Psoas muscle (tissue), 8 donors: Measurements from ENCODE around the gene GAS2L2. TPM values are rescaled to one million over a fixed set of nuclear protein-coding genes. Genes with fewer than 3 reads are reported as not detected.
"Not testable (repeated sequence)": the region's sequence is repeated elsewhere in the genome, so short reads cannot be mapped to it uniquely, and the experiment has no call there.

Experiments
- ATAC-seq, 4 donors: fragments of 200-7000 bp; cut with Tn5 transposase; one replicate each; pipeline ENCODE4 v1.9.1; 2020; ENCODE audit warnings: moderate library complexity in 3 of 4, mild to moderate bottlenecking in 2 of 4
- DNase-seq, 2 donors: peaks; one replicate each; pipeline ENCODE4 v3.0.0-alpha.2; 2020
- H3K27ac ChIP-seq: fragments of 200-600 bp; one replicate; pipeline ENCODE4 v1.8.0; 2022
- H3K27me3 ChIP-seq, 3 donors: fragments of 200-600 bp in 1 of 3; one replicate each; pipeline versions ENCODE4 v1.6.1 to v1.8.0; 2013 to 2022; ENCODE audit warnings: low read length in 2 of 3, mild to moderate bottlenecking in 2 of 3, moderate library complexity in 1 of 3; ENCODE audit not compliant: insufficient read depth in 3 of 3
- H3K36me3 ChIP-seq, 2 donors: fragments of 200-600 bp in 1 of 2; one replicate each; pipeline versions ENCODE4 v1.6.1 to v1.8.0; 2013 to 2022; ENCODE audit warnings: low read depth in 1 of 2, mild to moderate bottlenecking in 1 of 2, moderate library complexity in 1 of 2; ENCODE audit not compliant: insufficient read depth in 1 of 2
- H3K4me1 ChIP-seq: fragments of 200-600 bp; one replicate; pipeline ENCODE4 v1.8.0; 2022
- H3K4me3 ChIP-seq: fragments of 200-600 bp; one replicate; pipeline ENCODE4 v1.8.0; 2022; ENCODE audit warnings: mild to moderate bottlenecking
- H3K9me3 ChIP-seq: fragments of 200-600 bp; one replicate; pipeline ENCODE4 v1.8.0; 2022
- WGBS, 3 donors: extraction: QIAGEN DNeasy Blood & Tissue Kit; methylation state at CpG; one replicate each; pipeline versions ENCODE4 v1.1.6 to v1.1.7; 2013; 5-methylcytosine and 5-hydroxymethylcytosine counted together
- intact Hi-C, 2 donors: fragments of 100-400 bp; cut with DNase I; formaldehyde crosslinking; loops; one replicate each; pipeline versions ENCODE4 v1.11.0 to v1.14.2; 2022
- polyA plus RNA-seq, 3 donors: library from polyadenylated mRNA; stranded (reverse); fragments of 200-250 nt; gene quantifications; one replicate each; pipeline ENCODE4 v1.2.3, GENCODE V29; 2013
- total RNA-seq, 4 donors: library from RNA; stranded (reverse); fragmentation: NEBNext Ultra II Directional in 2 of 4; extraction: Animal tissue kit (Norgen Biotek cat#: 25700) in 2 of 4; gene quantifications; one replicate each; pipeline versions ENCODE4 v1.2.1 to v1.2.4, GENCODE V29; 2021 to 2023
- TF ChIP-seq, protein P1 (sequence below): fragments of 200-600 bp; IDR thresholded peaks from one replicate; pipeline ENCODE4 v1.8.0; 2022; ENCODE audit warnings: antibody characterized with exemption
- donor health status: healthy with polysubstance abuse.
- donor health status: DM: no; HTN: no; CAD: no; lungs with moderate emphysema.
- donor health status: Bipolar disorder and iron deficiency.
- donor health status: healthy.
- donor health status: DM: yes; HTN: yes; CAD: no.
- donor health status: DM: no; HTN: no; CAD: no.
- donor health status: DM: no; HTN: no; CAD: no.
- donor health status: DM: yes; HTN: yes; CAD: no.

The GAS2L2 gene
- total and polyA plus RNA-seq, 7 donors = 0.04 to 0.27 (median 0.13) TPM; not detected in 1

DNA sequence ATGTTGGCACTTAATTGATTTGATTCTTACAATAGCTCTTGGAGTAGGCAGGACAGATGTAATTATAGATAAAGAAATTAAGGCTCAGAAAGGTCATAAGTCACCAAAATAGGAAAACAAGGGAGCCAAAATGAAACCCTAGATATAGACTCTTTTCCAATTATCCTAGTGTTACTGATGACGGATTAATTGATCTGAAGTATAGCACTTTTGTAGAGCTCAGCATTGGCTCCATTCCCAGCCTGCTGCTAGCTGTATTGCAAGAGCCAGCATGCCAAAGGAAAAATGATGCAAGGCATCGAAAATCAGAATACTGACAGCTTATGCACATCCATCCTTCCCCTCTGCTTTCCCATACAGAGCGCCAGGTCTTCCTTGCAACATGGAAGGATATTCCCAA, 43.2 kb downstream of the GAS2L2 start:
- no peak for ATAC-seq
- no peak for DNase-seq
- peaks cover 3 to 18% of the 10 kb centered on the region in 2 donors for H3K36me3 ChIP-seq
- peak overlapping the region; percentile 46 for H3K27ac ChIP-seq
- H3K4me1 ChIP-seq = peaks cover 50% of the 10 kb centered on the region
- H3K27me3 ChIP-seq = no peaks in the 10 kb centered on the region
- H3K9me3 ChIP-seq = no peaks in the 10 kb centered on the region
- TF ChIP-seq, protein P1, sequence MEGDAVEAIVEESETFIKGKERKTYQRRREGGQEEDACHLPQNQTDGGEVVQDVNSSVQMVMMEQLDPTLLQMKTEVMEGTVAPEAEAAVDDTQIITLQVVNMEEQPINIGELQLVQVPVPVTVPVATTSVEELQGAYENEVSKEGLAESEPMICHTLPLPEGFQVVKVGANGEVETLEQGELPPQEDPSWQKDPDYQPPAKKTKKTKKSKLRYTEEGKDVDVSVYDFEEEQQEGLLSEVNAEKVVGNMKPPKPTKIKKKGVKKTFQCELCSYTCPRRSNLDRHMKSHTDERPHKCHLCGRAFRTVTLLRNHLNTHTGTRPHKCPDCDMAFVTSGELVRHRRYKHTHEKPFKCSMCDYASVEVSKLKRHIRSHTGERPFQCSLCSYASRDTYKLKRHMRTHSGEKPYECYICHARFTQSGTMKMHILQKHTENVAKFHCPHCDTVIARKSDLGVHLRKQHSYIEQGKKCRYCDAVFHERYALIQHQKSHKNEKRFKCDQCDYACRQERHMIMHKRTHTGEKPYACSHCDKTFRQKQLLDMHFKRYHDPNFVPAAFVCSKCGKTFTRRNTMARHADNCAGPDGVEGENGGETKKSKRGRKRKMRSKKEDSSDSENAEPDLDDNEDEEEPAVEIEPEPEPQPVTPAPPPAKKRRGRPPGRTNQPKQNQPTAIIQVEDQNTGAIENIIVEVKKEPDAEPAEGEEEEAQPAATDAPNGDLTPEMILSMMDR = no peak
- 47 to 62% (median 50%) methylated on average over 3 of the region's 3 CpGs for WGBS, 3 donors
- H3K4me3 ChIP-seq = no peak overlapping the region
- intact Hi-C loops = loop anchor here in 1 of 2 donors (5.0 kb wide), 1 partner anchor 48 kb away; no protein-coding TSS in a partner anchor

DNA sequence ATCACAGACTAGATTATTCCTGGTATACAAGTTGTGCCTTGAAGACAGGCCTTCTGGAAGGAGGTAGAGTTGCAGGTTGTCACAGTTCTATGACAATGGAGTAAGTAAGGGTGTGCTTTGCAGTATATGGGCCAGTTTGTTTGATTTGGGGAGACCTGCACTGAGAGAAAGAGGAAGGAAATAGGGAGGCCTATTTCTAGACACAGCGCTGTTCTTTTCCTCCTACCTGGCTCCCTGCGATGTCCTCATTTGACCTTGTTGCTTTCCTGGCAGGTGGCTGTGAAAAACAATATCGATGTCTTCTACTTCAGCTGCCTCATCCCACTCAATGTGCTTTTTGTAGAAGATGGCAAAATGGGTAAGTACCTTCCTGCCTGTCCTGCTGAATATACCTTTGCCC, 44.1 kb downstream of the GAS2L2 start:
- DNase-seq (no peak), ATAC-seq (no peak)
- TF ChIP-seq, protein P1 = no peak
- peak overlapping the region; percentile 46 for H3K27ac ChIP-seq
- H3K4me3 ChIP-seq = no peak overlapping the region
- H3K36me3 ChIP-seq = peaks cover 3 to 18% of the 10 kb centered on the region in 2 donors
- no peaks in the 10 kb centered on the region for H3K27me3 ChIP-seq
- intact Hi-C loops = no loop called here
- no peaks in the 10 kb centered on the region for H3K9me3 ChIP-seq
- H3K4me1 ChIP-seq = peaks cover 42% of the 10 kb centered on the region
- 17 to 25% (median 23%) methylated on average over 3 of the region's 3 CpGs for WGBS, 3 donors

DNA sequence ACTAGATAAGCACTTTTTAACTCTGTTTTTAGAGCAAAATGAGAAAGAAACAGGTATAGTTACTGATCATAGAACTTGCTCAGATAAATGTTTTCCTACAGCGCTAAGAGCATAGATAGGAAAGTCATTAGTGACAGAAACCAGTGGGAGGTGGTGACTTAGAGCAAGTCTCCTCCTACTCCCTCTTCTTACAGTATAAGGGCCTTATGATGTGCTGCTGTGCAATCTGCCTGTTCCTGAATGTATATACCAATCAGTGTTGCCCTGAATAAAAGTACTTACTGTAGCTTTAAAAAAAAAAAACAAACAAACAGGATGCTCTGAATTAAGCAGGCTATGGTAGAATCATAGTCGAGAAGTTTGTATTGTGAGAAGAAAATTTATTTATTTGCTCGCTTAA, 44.9 kb downstream of the GAS2L2 start:
- DNase-seq (no peak), ATAC-seq (no peak)
- H3K27me3 ChIP-seq = no peaks in the 10 kb centered on the region
- H3K9me3 ChIP-seq = no peaks in the 10 kb centered on the region
- peaks cover 3 to 18% of the 10 kb centered on the region in 2 donors for H3K36me3 ChIP-seq
- no peak overlapping the region for H3K27ac ChIP-seq
- WGBS, 3 donors = 68 to 75% (median 74%) methylated on average over 3 of the region's 3 CpGs
- H3K4me3 ChIP-seq = no peak overlapping the region
- intact Hi-C loops = no loop called here
- TF ChIP-seq, protein P1 = no peak
- H3K4me1 ChIP-seq = peaks cover 34% of the 10 kb centered on the region

DNA sequence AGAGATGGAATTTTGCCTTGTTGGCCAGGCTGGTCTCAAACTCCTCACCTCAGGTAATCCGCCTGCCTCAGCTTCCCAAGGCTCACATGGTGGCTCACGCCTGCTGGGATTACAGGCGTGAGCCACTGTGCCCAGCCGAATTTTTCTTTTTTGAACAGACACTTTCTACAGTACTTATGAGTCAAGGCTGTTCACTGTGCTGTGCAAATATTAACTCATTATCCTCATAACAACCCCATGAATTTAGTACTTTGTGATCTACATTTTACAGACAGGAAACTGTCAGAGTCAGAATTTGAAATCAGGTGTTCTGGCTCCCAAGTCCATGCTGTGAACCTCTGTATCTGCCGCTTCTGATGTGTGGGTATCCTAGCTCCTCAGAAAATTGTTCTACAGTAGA, 47.3 kb downstream of the GAS2L2 start:
- H3K4me3 ChIP-seq = no peak overlapping the region
- TF ChIP-seq, protein P1 = no peak
- intact Hi-C loops = no loop called here
- no peaks in the 10 kb centered on the region for H3K27me3 ChIP-seq
- peaks cover 26% of the 10 kb centered on the region for H3K4me1 ChIP-seq
- H3K9me3 ChIP-seq = no peaks in the 10 kb centered on the region
- H3K36me3 ChIP-seq = peaks cover 3 to 17% of the 10 kb centered on the region in 2 donors
- WGBS, 3 donors = 74 to 92% (median 82%) methylated on average over 5 of the region's 5 CpGs
- DNase-seq = no peak
- no peak overlapping the region for H3K27ac ChIP-seq
- no peak for ATAC-seq

DNA sequence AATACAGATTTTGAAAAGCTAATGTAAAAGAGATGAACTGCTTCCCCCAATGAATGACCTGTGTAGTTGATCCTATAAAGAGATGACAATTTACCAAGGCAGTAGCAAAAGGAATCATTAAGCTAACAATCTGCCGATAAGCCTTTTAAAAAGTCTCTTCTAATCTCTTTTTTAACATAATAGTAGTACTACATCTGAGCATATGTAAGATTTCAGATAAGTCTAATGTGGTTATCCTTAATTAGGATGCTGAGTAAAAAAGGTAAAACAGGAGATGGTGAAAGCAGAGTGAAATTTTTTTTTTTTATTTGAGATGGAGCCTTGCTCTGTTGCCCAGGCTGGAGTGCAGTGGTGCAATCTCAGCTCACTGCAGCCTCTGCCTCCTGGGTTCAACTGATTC, 47.8 kb downstream of the GAS2L2 start:
- Histone ChIP-seq H3K9me3 (no peaks in the 10 kb centered on the region), H3K27ac (no peak overlapping the region), H3K4me3 (no peak overlapping the region), H3K4me1 (peaks cover 24% of the 10 kb centered on the region), H3K36me3 (peaks cover 3 to 14% of the 10 kb centered on the region in 2 donors), H3K27me3 (no peaks in the 10 kb centered on the region)
- intact Hi-C loops = no loop called here
- no peak for ATAC-seq
- TF ChIP-seq, protein P1 = no peak
- no peak for DNase-seq
- 100% methylated on average over 1 of the region's 1 CpG for WGBS, 3 donors

DNA sequence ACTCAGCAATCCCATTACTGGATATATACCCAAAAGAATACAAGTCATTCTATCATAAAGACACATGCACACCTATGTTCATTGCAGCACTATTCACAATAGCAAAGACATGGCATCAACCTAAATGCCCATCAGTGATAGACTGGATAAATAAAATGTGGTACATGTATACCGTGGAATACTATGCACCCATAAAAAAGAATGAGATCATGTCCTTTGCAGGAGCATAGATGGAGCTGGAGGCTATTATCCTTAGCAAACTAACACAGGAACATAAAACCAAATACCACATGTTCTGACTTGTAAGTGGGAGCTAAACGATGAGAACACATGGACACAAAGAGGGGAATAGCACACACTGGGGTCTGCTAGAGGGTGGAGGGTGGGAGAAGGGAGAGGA, 49.7 kb downstream of the GAS2L2 start:
- H3K4me3 ChIP-seq, H3K27me3 ChIP-seq, H3K9me3 ChIP-seq, H3K4me1 ChIP-seq, ATAC-seq, H3K36me3 ChIP-seq, H3K27ac ChIP-seq, intact Hi-C loops, DNase-seq: not testable (repeated sequence)
- WGBS, 3 donors = 97 to 100% (median 99%) methylated on average over 2 of the region's 2 CpGs
